KMS-11 (cell line): ENCODE results near the gene COQ8A.

Experiments used
- H2AFZ ChIP-seq: fragments of 200-600 bp; sonication (generic); 2 replicates; pipeline ENCODE4 v1.6.1; 2016; ENCODE audit warnings: antibody characterized with exemption, mixed run types, low read depth
- H3K27ac ChIP-seq: fragments of 200-600 bp; sonication (generic); 2 replicates; pipeline ENCODE4 v1.6.1; 2016; ENCODE audit warnings: mild to moderate bottlenecking, mixed run types
- H3K27me3 ChIP-seq: fragments of 200-600 bp; sonication (generic); 2 replicates; pipeline ENCODE4 v1.6.1; 2017; ENCODE audit warnings: mild to moderate bottlenecking, low read depth, mixed run types, moderate library complexity; ENCODE audit not compliant: insufficient read depth
- H3K36me3 ChIP-seq: fragments of 200-600 bp; sonication (generic); 2 replicates; pipeline ENCODE4 v1.6.1; 2017; ENCODE audit warnings: mild to moderate bottlenecking, mixed run types; ENCODE audit not compliant: insufficient read depth
- H3K4me1 ChIP-seq: fragments of 200-600 bp; sonication (generic); 2 replicates; pipeline ENCODE4 v1.6.1; 2016; ENCODE audit warnings: mild to moderate bottlenecking, low read depth, mixed run types; ENCODE audit not compliant: poor library complexity, severe bottlenecking
- H3K4me2 ChIP-seq: fragments of 200-600 bp; sonication (generic); 2 replicates; pipeline ENCODE4 v1.7.0; 2016; ENCODE audit warnings: mild to moderate bottlenecking, mixed run types
- H3K4me3 ChIP-seq: fragments of 200-600 bp; sonication (generic); IDR thresholded peaks from 2 replicates; pipeline ENCODE4 v1.6.1; 2017; ENCODE audit warnings: low read depth, low read length, mixed read lengths; ENCODE audit not compliant: insufficient read depth
- H3K79me2 ChIP-seq: fragments of 200-600 bp; sonication (generic); 2 replicates; pipeline ENCODE4 v1.6.1; 2016; ENCODE audit warnings: low read depth, mixed run types; ENCODE audit not compliant: insufficient read depth
- H3K9ac ChIP-seq: fragments of 200-600 bp; sonication (generic); 2 replicates; pipeline ENCODE4 v1.6.1; 2016; ENCODE audit warnings: mild to moderate bottlenecking, mixed run types
- H4K20me1 ChIP-seq: fragments of 200-600 bp; sonication (generic); 2 replicates; pipeline ENCODE4 v1.6.1; 2016; ENCODE audit warnings: mild to moderate bottlenecking, mixed run types; ENCODE audit not compliant: insufficient read depth
- TF ChIP-seq, protein P1 (sequence below): fragments of 200-600 bp; sonication (generic); conservative IDR thresholded peaks from 2 replicates; pipeline ENCODE4 v1.6.1; 2017; ENCODE audit warnings: low read depth, mild to moderate bottlenecking, antibody characterized with exemption, low read length, moderate library complexity, mixed read lengths

The COQ8A gene

DNA sequence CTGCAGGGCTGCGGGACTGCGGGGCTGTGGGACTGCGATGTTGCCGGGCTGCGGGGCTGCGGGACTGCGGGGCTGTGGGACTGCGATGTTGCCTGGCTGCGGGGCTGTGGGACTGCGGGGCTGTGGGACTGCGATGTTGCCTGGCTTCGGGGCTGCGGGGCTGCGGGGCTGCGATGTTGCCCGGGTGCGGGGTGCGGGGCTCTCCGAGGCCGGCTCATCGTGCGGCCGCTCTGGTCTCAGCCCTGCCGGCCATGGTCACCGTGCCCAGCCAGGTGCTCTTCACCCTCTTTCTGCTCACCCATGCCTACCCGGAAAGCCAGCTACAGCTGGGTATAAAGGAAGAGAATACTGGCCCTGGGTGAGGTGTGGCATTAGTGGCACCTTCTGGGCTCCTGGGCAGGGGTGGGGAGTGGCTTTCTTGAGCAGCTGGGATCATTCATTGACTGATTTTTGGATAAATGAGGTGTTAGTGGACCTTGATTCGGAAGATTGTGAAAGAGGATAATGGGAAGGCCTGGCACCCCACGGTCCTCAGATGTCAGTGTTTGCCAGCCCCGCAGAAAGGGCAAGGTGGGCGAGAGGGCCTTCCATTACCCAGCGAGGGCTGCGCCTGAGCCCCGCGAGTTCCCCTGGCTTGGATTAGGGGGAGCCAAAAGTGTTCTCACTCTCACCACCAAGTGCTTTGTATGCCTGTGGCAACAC is 36.3 kb downstream of the COQ8A start:
- Histone ChIP-seq H3K79me2 (no peaks in the 10 kb centered on the region), H2AFZ (no peak overlapping the region), H3K27ac (no peak overlapping the region), H3K27me3 (no peaks in the 10 kb centered on the region), H3K36me3 (no peaks in the 10 kb centered on the region), H3K4me3 (no peak overlapping the region), H3K9ac (no peak overlapping the region), H4K20me1 (no peaks in the 10 kb centered on the region), H3K4me2 (no peak overlapping the region), H3K4me1 (no peaks in the 10 kb centered on the region)
- TF ChIP-seq, protein P1, sequence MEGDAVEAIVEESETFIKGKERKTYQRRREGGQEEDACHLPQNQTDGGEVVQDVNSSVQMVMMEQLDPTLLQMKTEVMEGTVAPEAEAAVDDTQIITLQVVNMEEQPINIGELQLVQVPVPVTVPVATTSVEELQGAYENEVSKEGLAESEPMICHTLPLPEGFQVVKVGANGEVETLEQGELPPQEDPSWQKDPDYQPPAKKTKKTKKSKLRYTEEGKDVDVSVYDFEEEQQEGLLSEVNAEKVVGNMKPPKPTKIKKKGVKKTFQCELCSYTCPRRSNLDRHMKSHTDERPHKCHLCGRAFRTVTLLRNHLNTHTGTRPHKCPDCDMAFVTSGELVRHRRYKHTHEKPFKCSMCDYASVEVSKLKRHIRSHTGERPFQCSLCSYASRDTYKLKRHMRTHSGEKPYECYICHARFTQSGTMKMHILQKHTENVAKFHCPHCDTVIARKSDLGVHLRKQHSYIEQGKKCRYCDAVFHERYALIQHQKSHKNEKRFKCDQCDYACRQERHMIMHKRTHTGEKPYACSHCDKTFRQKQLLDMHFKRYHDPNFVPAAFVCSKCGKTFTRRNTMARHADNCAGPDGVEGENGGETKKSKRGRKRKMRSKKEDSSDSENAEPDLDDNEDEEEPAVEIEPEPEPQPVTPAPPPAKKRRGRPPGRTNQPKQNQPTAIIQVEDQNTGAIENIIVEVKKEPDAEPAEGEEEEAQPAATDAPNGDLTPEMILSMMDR = no peak

DNA sequence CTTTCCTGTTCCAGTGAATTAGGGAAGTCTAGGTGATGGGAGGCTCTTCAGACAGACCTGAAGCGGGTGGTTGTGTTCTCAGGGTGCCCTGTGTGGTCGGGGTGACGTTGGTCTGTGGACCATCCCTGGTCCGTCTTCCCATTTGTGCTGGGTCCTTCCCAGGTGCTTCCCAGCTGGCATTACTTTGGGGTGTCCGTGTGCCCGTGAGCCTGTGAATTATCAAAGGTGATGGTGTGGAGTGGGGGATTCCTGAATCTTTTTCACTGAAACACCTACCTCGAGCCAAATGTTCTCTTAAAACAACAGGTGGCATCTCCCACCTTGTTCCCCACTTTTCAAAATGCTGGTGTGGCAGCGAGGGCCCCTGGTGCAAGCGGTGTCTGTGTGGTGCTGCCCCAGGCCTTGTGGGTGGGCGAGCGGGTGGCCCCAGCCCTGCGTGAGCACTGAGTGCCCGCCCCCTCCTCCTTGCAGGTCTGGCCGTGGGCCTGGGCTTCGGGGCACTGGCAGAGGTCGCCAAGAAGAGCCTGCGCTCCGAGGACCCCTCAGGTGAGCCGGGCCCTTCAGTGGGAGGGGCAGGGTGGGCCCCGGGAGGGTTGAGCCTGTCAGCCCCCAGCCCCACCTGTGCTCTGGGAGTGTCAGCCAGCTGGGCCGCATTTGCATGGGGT is 37.0 kb downstream of the COQ8A start:
- Histone ChIP-seq H3K9ac (no peak overlapping the region), H3K4me2 (no peak overlapping the region), H3K27me3 (no peaks in the 10 kb centered on the region), H3K4me3 (no peak overlapping the region), H3K79me2 (no peaks in the 10 kb centered on the region), H3K36me3 (no peaks in the 10 kb centered on the region), H2AFZ (no peak overlapping the region), H3K4me1 (no peaks in the 10 kb centered on the region), H4K20me1 (no peaks in the 10 kb centered on the region), H3K27ac (no peak overlapping the region)
- TF ChIP-seq, protein P1 = no peak

DNA sequence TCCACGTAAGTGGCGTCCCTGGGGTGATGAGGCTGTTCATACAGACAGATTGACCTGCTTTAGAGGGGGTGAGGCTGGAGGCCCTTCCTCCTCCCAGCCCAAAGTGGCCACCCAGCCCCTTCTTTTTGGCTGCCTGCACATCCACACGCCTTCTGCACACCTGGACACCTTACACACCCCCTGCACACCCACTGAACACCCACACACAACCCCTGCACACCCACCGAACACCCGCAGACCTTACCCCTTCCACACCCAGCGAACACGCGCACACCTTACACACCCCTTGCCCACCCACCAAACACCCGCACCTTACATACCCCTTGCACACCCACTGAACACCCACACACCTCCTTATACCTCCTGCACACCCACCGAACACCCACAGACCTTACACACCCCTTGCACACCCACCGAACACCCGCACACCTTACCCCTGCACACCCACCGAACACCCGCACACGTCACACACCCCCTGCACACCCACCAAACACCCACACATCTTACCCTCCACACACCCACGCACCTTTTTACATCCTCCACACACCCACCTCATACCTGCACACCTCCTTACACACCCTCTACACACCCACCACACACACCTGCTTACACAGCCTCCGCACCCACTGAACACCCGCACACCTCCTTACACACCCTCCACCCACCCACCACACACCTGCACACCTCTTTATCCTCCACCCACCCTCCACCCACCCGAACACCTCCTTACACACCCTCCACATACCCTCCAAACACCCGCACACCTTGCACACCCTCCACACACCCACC is 37.7 kb downstream of the COQ8A start:
- no peaks in the 10 kb centered on the region for H4K20me1 ChIP-seq
- no peak overlapping the region for H3K27ac ChIP-seq
- H3K4me3 ChIP-seq = no peak overlapping the region
- H3K4me1 ChIP-seq = no peaks in the 10 kb centered on the region
- TF ChIP-seq, protein P1 = no peak
- H2AFZ ChIP-seq = no peak overlapping the region
- H3K4me2 ChIP-seq = no peak overlapping the region
- H3K27me3 ChIP-seq = no peaks in the 10 kb centered on the region
- no peaks in the 10 kb centered on the region for H3K36me3 ChIP-seq
- H3K79me2 ChIP-seq = no peaks in the 10 kb centered on the region
- no peak overlapping the region for H3K9ac ChIP-seq

DNA sequence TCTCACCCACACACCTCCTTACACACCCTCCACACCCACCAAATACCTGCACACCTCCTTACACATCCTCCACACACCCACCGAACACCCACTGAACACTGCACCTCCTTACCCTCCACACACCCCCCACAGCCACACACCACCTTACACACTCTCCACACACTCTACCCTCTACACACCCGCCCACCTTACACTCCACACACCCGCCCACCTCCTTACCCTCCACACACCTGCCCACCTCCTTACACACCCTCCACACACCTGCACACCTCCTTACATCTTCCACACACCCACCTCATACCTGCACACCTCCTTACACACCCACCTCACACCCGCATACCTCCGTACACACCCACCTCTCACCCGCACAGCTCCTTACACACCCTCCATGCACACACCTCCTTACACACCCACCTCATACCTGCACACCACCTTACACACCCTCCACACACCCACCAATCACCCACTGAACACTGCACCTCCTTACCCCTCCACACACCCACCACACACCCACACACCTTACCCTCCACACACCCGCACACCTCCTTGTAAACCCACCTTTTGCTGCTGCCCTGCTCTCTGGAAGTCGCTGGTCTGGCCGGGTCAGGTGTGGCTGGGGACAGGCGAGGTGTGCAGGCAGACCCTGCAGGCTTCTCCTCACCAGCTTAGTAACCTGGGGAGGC is 38.5 kb downstream of the COQ8A start:
- Histone ChIP-seq H3K36me3 (no peaks in the 10 kb centered on the region), H4K20me1 (no peaks in the 10 kb centered on the region), H3K9ac (no peak overlapping the region), H3K4me1 (no peaks in the 10 kb centered on the region), H3K79me2 (no peaks in the 10 kb centered on the region), H2AFZ (no peak overlapping the region), H3K27ac (no peak overlapping the region), H3K4me3 (no peak overlapping the region), H3K4me2 (no peak overlapping the region), H3K27me3 (no peaks in the 10 kb centered on the region)
- TF ChIP-seq, protein P1 = no peak
